Measurements from ENCODE around the gene SLC12A2.

The SLC12A2 gene

GRCh38 chr5:128083033-128083810 lies at the start of gene SLC12A2:
TSS of gene SLC12A2 (plus strand) at chr5:128083766. CDS start at chr5:128083955, 189 bp downstream.
- no peak for TF ChIP-seq CTCF (IDR thresholded peaks at IDR 0.05; ENCODE audit: control insufficient read depth, extremely low read depth, insufficient read depth)
- peak; percentile 85 for DNase-seq (ENCODE audit: low read depth)
- peak within 1 kb of the TSS; percentile 63 for H3K4me3 ChIP-seq (ENCODE audit: low read depth, low read length)

DNA sequence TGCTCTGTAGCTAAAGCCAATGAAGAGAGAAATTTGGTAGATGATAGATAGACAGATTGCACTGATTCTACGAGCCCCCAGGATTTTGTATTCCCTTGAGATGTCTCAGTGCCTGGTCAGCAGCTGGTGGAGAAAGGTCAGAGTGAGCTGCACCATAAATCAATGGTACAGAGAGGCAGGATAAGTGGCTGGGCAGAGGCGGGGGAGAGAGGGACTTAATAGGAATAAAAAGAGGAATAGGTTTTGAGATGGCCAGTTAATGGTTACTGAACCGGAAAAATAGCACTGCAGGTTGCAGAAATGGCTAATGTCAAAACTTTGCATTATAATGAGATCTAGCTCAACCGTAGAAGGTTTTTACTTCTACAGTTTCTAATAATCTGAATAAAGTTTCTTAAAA lies 47.9 kb upstream of the SLC12A2 start:
- no peak overlapping the region for H3K4me3 ChIP-seq (ENCODE audit: low read depth, low read length)
- no peak for TF ChIP-seq CTCF (IDR thresholded peaks at IDR 0.05; ENCODE audit: control insufficient read depth, extremely low read depth, insufficient read depth)
- DNase-seq (ENCODE audit: low read depth), result no peak

GRCh38 chr5:128036950-128037349 lies 46.6 kb upstream of the SLC12A2 start:
- DNase-seq (ENCODE audit: low read depth), result peak; percentile 10
- no peak for TF ChIP-seq CTCF (IDR thresholded peaks at IDR 0.05; ENCODE audit: control insufficient read depth, extremely low read depth, insufficient read depth)
- no peak overlapping the region for H3K4me3 ChIP-seq (ENCODE audit: low read depth, low read length)

- no peak overlapping the region for H3K4me3 ChIP-seq (ENCODE audit: low read depth, low read length)
- no peak for DNase-seq (ENCODE audit: low read depth)
- no peak for TF ChIP-seq CTCF (IDR thresholded peaks at IDR 0.05; ENCODE audit: control insufficient read depth, extremely low read depth, insufficient read depth)
Measured at GRCh38 chr5:128038643-128039042, 44.9 kb upstream of the SLC12A2 start.

DNA sequence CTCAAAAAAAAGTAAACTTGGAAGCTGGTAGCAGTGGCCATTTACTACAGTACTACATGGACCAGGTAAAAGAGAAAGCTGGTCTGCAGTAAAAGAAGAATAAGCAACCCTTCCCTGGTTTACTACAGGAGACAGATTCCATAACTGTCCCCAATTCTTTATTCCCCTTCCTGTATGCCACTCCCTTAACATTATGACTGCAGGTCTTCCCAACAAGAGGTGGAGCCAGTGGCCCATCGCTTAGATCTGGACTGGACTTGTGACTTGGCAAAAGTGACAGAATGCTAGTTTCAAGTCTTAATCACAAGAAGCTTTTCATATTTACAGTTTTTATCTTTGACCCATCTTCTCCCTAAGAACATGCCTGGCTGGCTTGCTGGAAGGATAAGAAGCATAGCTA lies 42.6 kb upstream of the SLC12A2 start:
- H3K4me3 ChIP-seq (ENCODE audit: low read depth, low read length), result no peak overlapping the region
- no peak for DNase-seq (ENCODE audit: low read depth)
- no peak for TF ChIP-seq CTCF (IDR thresholded peaks at IDR 0.05; ENCODE audit: control insufficient read depth, extremely low read depth, insufficient read depth)

- peak overlapping the region; percentile 24; the same call in 1 of the 2 replicates for H3K4me3 ChIP-seq (ENCODE audit: low read depth, low read length)
- DNase-seq (ENCODE audit: low read depth), result peak; percentile 79
- no peak for TF ChIP-seq CTCF (IDR thresholded peaks at IDR 0.05; ENCODE audit: control insufficient read depth, extremely low read depth, insufficient read depth)
Measured at GRCh38 chr5:128052780-128053179, 30.8 kb upstream of the SLC12A2 start.
